ENCODE data around the gene SLC38A3. TPM values are rescaled to one million over a fixed set of nuclear protein-coding genes. Genes with fewer than 3 reads are reported as not detected.
A peak's percentile ranks its signal among the peaks of the same experiment; 100 is the strongest.

SLC38A3 gene
- polyA plus RNA-seq, 3 donors from 2014 or later: not detected

DNA sequence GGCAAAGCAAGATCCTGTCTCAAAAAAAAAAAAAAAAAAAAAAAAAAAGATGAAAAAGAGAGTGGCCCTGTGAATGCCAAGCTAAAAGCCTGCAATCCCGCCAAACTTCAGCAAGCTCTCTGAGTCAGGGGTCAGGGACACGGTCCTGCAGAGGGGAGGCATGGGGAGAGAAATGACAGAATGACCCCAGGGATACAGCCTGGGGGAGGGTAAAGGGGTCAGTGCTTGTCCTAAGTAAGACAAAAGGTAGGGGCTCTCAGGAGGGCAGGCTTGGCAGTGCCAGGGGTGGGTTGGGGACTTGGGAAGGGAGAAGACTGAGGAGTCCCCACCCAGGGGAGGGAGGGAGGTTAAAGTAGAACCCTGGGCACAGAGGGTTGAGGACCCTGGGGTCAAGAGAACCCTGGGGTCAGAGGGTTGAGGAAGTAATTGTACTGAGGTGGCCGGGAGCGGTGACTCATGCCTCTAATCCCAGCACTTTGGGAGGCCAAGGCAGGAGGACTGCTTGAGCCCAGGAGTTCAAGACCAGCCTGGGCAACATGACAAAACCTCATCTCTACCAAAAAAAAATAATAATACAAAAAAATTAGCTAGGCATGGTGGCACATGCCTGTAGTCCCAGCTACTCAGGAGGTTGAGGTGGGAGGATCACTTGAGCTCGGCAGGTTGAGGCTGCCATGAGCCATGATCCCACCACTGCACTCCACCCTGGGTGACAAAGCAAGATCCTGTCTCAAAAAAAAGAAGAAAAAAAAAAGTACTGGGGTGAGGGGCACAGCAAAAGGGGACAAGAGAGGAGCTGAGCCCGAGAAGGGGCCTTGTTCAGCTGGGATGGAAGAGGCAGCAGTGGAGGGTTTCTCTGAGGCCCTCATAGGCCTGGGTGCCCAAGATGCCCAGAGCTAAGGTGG is 58.7 kb downstream of the SLC38A3 start:
- no peak for DNase-seq
- Mint-ChIP-seq H3K9me3 (no peaks in the 10 kb centered on the region), H3K27me3 (ENCODE audit: low read depth in 3 of 3) (peaks cover 4 to 6% (median 5%) of the 10 kb centered on the region in 3 donors), H3K27ac (peak overlapping the region in 1 of 6 donors; percentile 39), H3K4me1 (peaks cover 0 to 4% of the 10 kb centered on the region in 2 donors), H3K36me3 (no peaks in the 10 kb centered on the region), H3K4me3 (no peak overlapping the region)

DNA sequence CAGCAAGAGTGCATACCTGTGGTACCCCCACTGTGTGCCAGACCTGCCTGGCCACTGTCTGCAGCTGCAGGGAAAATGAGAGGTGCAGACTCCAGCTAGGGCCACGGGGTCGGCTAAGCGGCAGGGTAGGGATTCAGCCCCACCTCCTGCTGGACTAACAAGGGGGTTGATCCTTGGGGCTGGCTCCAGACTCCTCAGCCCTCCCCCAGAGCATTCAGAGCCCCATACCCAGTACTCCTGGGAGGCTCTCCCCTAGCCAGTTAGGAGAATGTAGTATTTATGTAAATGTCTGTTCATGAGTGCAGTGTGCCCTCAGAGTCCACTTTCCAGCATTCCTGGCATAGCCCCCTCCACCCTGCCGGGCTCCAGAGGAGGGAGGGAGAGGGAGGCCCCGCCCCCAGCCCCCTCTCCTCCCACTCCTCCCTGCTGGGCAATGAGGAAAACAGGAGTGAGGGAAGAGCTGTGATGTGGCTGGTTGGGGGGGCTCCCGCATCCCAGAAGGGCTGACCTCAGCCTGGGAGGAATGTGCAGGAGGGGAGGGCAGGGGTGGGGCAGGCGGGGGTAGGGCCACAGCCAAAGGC is 59.4 kb downstream of the SLC38A3 start:
- Mint-ChIP-seq H3K9me3 (no peaks in the 10 kb centered on the region), H3K27ac (no peak overlapping the region)

DNA sequence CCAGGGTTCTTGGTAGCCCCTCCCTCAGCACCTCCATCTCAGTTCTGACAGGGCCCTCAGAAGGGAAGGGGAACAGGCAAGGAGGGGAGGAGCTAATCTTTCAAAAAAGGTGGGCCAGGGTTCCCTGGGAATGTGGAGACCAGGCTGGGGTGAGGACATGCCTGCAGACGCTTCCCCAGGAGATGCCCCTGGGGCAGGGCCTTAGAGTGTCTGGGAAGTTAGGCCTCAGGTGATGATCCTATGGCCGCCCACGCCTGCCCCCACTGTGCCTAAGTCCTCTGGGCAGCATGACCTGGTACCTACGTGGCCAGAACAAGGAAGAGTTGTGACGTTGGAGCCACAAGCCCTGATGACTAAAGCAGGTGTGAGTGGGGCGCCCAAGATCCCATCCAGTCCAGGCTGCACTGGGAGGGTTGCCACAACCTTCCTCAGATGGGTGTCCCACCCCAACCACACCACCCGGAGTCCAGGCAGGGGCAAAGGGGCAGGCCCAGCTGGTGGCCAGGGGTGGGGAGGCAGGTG is 60.0 kb downstream of the SLC38A3 start:
- DNase-seq: no peak
- peaks cover 0 to 1% of the 10 kb centered on the region in 2 donors for H3K4me1 Mint-ChIP-seq

More for the DNA sequence above, 59.4 kb downstream of the SLC38A3 start:
- Mint-ChIP-seq H3K4me3 (no peak overlapping the region), H3K36me3 (no peaks in the 10 kb centered on the region), H3K27me3 (ENCODE audit: low read depth in 3 of 3) (peaks cover 4 to 6% (median 5%) of the 10 kb centered on the region in 3 donors), H3K4me1 (peaks cover 0 to 4% of the 10 kb centered on the region in 2 donors)
- DNase-seq: no peak

DNA sequence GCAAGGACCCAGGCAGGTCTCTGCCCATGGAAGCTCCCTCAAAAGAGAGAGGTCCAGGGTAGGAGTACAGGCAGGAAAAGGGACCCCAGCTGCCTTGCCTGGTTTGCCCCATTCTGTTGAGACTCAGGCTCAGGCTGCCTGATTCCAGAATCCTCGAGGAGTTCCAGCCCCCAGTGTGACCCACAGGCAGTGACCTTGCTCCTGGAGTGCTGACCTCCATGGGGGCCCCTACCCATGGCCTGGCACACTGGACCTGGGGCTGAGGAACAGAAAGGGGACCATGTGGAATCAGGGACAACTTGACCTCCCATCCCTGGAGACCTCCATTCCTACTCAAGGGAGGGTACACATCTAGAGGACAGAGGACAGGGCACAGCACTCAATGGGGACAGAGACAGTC is 60.5 kb downstream of the SLC38A3 start:
- no peak for DNase-seq
- Mint-ChIP-seq H3K4me3 (no peak overlapping the region), H3K9me3 (no peaks in the 10 kb centered on the region), H3K4me1 (peaks cover 0 to 1% of the 10 kb centered on the region in 2 donors), H3K36me3 (no peaks in the 10 kb centered on the region), H3K27me3 (ENCODE audit: low read depth in 3 of 3) (peaks cover 2 to 6% (median 5%) of the 10 kb centered on the region in 3 donors), H3K27ac (peak overlapping the region in 1 of 6 donors; percentile 33)

More for the DNA sequence above, 60.0 kb downstream of the SLC38A3 start:
- Mint-ChIP-seq H3K4me3 (no peak overlapping the region), H3K27ac (no peak overlapping the region), H3K36me3 (no peaks in the 10 kb centered on the region), H3K9me3 (no peaks in the 10 kb centered on the region), H3K27me3 (ENCODE audit: low read depth in 3 of 3) (peaks cover 2 to 6% (median 5%) of the 10 kb centered on the region in 3 donors)

DNA sequence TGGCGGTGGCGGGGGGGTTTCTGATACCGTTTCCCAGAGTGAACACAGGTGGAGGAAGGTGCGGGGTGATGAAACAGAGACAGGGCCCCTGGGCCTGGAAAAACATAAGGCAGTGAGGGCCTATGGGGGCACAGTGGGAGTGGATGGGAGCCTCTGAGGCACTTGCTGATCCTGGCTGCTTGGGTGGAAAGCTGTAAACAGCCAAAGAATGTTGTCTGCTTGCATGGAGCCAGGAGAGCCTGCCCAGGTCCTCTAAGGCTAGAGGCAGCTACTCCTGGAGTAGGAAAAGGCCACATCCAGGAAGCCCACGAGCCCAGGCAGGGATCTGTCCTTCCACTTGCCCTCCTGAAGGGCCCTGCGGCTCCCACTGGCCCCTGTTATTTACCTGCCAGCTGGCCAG is 60.9 kb downstream of the SLC38A3 start:
- no peak overlapping the region for H3K4me3 Mint-ChIP-seq
- peak overlapping the region in 1 of 6 donors; percentile 33 for H3K27ac Mint-ChIP-seq
- H3K9me3 Mint-ChIP-seq: no peaks in the 10 kb centered on the region
- no peak for DNase-seq
- H3K4me1 Mint-ChIP-seq: peaks cover 0 to 1% of the 10 kb centered on the region in 2 donors
- H3K27me3 Mint-ChIP-seq (ENCODE audit: low read depth in 3 of 3): peaks cover 2 to 6% (median 5%) of the 10 kb centered on the region in 3 donors
- H3K36me3 Mint-ChIP-seq: no peaks in the 10 kb centered on the region

DNA sequence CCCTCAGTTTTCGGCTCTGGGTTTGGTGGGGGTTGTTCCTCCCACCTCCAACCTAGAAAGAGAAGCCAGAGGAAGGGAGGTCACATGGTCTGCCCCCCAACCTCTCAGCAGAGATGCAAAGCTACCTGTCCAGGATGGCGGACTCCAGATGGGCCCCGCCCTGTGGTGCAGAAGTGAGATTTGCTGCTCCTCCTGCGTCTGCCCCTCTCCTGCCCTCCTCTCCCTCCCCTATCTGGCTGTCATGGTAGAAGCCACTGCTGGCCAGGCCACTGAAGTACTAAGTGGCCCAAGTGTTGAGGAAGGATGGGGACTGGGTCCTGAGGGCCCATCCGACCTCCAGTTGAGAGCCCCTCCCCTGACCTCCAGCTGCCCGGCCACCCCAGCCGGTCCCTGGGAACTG is 61.8 kb downstream of the SLC38A3 start:
- H3K36me3 Mint-ChIP-seq: no peaks in the 10 kb centered on the region
- H3K4me3 Mint-ChIP-seq: no peak overlapping the region
- DNase-seq: no peak
- peaks cover 0 to 6% (median 5%) of the 10 kb centered on the region in 3 donors for H3K27me3 Mint-ChIP-seq (ENCODE audit: low read depth in 3 of 3)
- H3K9me3 Mint-ChIP-seq: no peaks in the 10 kb centered on the region
- H3K27ac Mint-ChIP-seq: no peak overlapping the region
- peaks cover 0 to 4% of the 10 kb centered on the region in 2 donors for H3K4me1 Mint-ChIP-seq

DNA sequence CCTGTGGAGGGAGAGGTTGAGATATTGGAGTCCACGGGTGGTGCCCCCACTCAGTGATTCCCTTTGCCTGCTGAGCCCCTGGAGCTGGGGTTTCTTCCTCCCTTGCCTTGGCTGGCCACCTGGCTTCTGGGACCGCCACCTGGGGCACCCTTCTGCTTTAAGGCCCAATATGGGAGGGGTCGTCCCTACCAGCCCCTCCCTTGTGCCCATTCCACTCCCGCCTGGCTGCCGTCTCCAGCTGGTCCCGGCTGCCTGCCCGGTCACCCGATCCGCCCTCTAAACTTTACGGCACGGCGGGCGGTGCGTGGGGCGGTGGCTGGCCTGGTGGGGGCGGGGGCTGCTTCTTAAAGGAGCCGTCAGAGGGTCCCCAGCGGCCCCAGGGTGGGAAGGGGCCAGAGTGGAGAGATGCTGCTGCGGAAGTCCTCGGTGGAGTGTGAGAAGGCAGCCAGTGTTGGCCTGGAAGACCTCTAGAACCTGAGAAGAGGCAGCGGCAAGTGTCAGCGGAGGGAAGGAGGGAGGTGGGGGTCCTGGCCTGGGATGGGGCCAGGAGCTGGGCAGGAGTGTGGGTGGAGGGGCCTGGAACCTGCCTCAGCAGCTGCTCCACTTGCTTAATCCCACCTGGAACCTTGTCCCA is 62.3 kb downstream of the SLC38A3 start:
- H3K36me3 Mint-ChIP-seq: no peaks in the 10 kb centered on the region
- H3K9me3 Mint-ChIP-seq: no peaks in the 10 kb centered on the region
- no peak overlapping the region for H3K27ac Mint-ChIP-seq
- no peak for DNase-seq
- peaks cover 0 to 6% (median 5%) of the 10 kb centered on the region in 3 donors for H3K27me3 Mint-ChIP-seq (ENCODE audit: low read depth in 3 of 3)
- no peak overlapping the region for H3K4me3 Mint-ChIP-seq
- peaks cover 0 to 4% of the 10 kb centered on the region in 2 donors for H3K4me1 Mint-ChIP-seq

DNA sequence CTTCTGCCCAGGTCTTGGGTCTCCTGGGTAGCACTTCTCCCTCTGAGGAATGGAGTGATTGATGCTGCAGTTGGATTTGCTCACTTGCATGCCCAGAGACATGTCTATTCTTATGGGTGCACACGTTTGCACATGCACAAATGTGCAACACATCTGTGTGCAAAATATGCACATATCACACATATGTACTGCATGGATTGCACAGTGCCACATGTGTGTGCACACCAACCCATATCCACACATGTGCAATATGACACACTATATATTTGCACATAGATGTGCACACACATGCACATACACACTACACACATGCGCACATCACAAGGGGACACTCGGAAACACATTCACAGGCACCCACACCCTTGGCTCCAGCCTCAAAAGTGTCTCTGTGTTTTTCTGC is 63.2 kb downstream of the SLC38A3 start:
- DNase-seq: no peak
- H3K4me1 Mint-ChIP-seq: peaks cover 6 to 9% of the 10 kb centered on the region in 2 donors
- no peak overlapping the region for H3K4me3 Mint-ChIP-seq
- no peaks in the 10 kb centered on the region for H3K9me3 Mint-ChIP-seq
- no peaks in the 10 kb centered on the region for H3K36me3 Mint-ChIP-seq
- H3K27me3 Mint-ChIP-seq (ENCODE audit: low read depth in 3 of 3): peaks cover 4 to 11% (median 6%) of the 10 kb centered on the region in 3 donors
- H3K27ac Mint-ChIP-seq: no peak overlapping the region

DNA sequence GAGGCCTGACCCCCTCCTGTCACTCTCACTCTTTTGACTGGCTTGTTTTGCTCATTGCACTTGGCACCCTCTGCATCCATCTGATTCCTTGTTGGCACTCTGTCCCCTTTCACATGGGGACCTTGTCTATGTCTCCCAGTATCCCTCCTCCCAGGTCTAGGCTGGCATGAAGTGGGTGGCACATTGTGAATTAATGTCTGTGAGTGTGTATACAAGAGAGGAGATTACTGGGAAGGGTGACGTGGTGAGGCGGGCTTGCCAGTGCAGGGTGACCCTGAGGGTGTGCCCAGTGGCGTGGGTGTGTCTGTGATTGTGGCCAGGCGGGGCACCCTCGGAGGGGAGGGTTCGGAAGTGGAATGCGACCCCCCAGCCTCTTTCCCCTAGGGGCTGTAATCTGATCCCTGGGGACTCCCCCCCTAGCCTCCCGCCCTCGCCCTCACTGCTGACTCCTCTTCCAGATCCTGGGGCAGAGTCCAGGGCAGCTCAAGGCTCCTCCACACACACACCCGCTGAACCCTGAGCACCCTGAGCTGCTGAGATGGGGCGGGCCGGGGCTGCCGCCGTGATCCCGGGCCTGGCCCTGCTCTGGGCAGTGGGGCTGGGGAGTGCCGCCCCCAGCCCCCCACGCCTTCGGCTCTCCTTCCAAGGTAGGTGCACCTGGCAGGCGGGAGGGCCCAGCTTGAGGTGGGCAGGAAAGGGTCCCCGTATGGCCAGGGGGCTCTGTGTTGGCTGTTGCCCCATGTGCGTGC is 63.8 kb downstream of the SLC38A3 start, which contains the start of gene SEMA3B:
SEMA3B (plus strand) TSS at position 445 of the 749 bp plus-strand sequence; CDS start at position 539, 94 bp downstream.
- no peak within 1 kb of the TSS for H3K27ac Mint-ChIP-seq
- peaks cover 6 to 10% of the 10 kb centered on the region in 2 donors for H3K4me1 Mint-ChIP-seq
- DNase-seq: no peak
- no peaks in the 10 kb centered on the region for H3K9me3 Mint-ChIP-seq
- peaks cover 4 to 11% (median 5%) of the 10 kb centered on the region in 3 donors for H3K27me3 Mint-ChIP-seq (ENCODE audit: low read depth in 3 of 3)
- no peak within 1 kb of the TSS for H3K4me3 Mint-ChIP-seq
- H3K36me3 Mint-ChIP-seq: no peaks in the 10 kb centered on the region

DNA sequence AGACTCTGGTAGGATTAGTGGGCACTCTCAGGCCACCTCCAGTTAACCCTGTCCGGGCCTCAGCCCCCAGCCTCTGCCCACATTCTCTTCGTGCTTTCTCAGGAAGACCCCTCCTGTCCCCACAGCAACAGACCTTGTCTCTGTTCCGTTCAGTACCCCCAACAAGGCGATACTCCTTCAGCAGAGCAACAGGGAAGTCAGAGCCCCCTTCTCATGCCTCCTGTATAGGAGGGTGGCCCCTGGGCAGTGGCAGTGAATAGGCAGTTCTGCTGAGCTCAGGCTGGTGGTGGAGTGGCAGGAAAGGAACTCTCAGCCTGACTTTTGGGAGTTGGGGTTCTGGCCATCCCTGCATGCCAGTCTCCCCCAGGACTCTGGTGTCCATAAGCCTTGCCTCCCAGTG is 64.4 kb downstream of the SLC38A3 start:
- Mint-ChIP-seq H3K36me3 (no peaks in the 10 kb centered on the region), H3K27ac (no peak overlapping the region), H3K9me3 (no peaks in the 10 kb centered on the region), H3K4me1 (peaks cover 12 to 14% of the 10 kb centered on the region in 2 donors), H3K4me3 (no peak overlapping the region), H3K27me3 (ENCODE audit: low read depth in 3 of 3) (peaks cover 10 to 14% (median 10%) of the 10 kb centered on the region in 3 donors)
- no peak for DNase-seq

DNA sequence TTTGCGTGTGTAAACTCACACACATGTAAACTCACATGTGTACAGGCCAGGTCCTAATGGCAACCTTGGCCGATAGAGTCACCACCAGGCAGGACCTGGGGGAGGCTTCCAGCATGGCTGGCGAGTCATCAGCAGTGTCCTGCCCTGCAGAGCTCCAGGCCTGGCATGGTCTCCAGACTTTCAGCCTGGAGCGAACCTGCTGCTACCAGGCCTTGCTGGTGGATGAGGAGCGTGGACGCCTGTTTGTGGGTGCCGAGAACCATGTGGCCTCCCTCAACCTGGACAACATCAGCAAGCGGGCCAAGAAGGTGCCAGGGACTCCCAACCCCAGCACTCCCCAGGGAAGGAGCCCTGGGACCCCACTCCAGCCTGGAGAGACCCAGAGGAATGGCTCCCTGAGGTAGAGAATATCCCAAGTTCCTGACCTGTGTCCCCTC is 64.9 kb downstream of the SLC38A3 start:
- Mint-ChIP-seq H3K4me1 (peaks cover 14 to 16% of the 10 kb centered on the region in 2 donors), H3K4me3 (no peak overlapping the region), H3K27ac (no peak overlapping the region), H3K27me3 (ENCODE audit: low read depth in 3 of 3) (peaks cover 13 to 14% (median 14%) of the 10 kb centered on the region in 3 donors), H3K9me3 (no peaks in the 10 kb centered on the region), H3K36me3 (no peaks in the 10 kb centered on the region)
- no peak for DNase-seq

DNA sequence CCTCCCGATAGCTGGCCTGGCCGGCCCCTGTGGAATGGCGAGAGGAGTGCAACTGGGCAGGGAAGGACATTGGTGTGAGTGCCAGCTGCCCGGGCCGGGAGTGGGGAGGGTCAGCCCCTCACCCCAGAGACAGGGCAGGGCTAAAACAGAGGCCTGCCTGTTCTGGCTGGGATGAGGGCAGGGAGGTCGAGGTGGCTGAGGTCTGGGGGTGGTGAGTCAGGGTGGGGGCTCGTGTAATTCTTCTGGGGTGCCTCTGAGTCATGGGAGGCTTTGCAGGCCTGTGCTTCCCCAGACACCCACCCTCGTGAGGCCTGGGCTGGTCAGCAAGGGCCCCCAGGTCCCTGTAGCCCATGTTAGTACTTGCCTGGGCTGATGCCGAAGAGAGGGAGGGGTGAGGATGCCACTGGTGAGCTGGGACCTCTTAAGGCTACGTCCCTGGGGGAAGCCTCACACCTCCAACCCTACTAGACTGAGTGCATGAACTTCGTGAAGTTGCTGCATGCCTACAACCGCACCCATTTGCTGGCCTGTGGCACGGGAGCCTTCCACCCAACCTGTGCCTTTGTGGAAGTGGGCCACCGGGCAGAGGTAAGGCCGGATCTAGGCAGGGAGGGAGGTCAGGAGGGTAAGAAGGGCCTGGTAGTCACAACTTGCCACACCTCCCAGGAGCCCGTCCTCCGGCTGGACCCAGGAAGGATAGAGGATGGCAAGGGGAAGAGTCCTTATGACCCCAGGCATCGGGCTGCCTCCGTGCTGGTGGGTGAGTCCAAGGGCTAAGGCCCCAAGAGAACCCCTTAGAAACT is 65.6 kb downstream of the SLC38A3 start:
- peaks cover 19% of the 10 kb centered on the region in 2 donors for H3K4me1 Mint-ChIP-seq
- H3K4me3 Mint-ChIP-seq: no peak overlapping the region

More for the DNA sequence above, 65.6 kb downstream of the SLC38A3 start:
- no peak for DNase-seq
- no peak overlapping the region for H3K27ac Mint-ChIP-seq
- peaks cover 17 to 19% (median 19%) of the 10 kb centered on the region in 3 donors for H3K27me3 Mint-ChIP-seq (ENCODE audit: low read depth in 3 of 3)
- H3K36me3 Mint-ChIP-seq: no peaks in the 10 kb centered on the region
- no peaks in the 10 kb centered on the region for H3K9me3 Mint-ChIP-seq

Measured in immature natural killer cell (primary cell).